Hematopoietic multipotent progenitor cell treated with erythropoietin and hydrocortisone succinate and interleukin-3 and kit ligand, for 6 days (in vitro differentiated cells): ENCODE measurements around the gene RABL2B.
"Not testable (repeated sequence)": the region's sequence is repeated elsewhere in the genome, so short reads cannot be mapped to it uniquely, and the experiment has no call there.

ENCODE experiments used
- DNase-seq: peaks from one replicate; pipeline ENCODE4 v3.0.0-alpha.2; 2015

RABL2B gene

GRCh38 chr22:50783033-50783879 lies at the start of gene RABL2B:
Gene RABL2B (minus strand): TSS chr22:50783636. CDS start chr22:50782294, 1,342 bp downstream.
- peak; percentile 88 for DNase-seq

GRCh38 chr22:50786936-50787335 lies 3.5 kb upstream of the RABL2B start:
- not testable (repeated sequence) for DNase-seq

DNA sequence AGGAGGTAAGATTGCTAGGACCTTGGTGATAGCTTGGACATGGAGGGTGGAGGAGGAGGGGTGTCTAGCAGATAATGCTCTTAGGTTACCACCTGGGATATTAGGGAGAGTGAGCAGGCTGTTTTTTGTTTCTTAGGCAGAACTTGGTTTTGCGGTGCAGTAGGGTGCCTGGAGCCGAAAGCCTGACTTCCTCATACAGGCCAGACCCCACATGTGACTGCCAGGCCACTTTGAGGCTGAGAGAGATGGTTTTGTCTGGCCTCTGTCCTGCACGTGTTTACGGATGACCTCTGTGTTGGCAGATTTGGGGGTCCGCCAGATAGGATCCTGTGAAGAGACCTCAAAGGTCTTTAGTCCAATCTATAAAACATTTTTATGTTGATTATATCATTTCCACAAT lies 1.9 kb upstream of the RABL2B start:
- peak; percentile 2 for DNase-seq

DNA sequence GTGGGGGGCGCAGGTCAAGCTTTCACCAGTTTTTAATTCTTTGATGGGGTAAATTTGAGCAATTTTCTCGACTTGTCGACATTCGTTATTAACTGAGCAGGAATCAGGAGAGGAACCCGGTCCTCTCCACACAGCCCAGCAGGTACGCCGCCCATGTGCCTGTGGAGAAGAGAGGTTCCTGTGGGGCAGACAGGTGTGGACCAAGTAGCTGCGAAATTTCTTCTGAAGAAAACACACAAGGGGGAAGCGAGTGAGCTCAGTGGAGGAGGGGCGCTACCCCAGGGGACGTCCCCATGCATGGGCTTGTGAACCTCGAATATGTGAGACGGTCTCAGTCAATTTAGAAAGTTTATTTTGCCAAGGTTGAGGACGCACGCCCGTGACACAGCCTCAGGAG lies 442 bp upstream of the RABL2B start:
- peak; percentile 3 for DNase-seq

DNA sequence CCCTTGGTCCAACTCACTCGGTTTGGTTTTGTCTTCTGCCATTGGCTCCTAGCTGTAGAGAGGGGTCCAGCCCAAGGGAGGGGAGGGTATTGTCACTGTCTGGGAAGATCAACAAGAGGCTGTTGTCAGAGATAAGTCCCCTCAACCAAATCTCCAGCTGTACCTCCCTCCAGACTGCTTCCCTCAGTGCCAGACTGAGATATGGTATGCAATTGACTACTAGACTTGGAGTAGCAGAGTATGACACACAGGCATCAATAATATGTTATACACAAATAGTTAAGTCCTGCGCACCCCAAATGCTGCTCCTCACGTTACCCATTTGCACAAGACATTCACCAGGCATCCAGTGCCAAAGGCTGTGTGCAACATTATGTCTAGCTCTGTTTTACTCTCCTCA lies 1.2 kb downstream of the RABL2B start:
- peak; percentile 51 for DNase-seq

DNA sequence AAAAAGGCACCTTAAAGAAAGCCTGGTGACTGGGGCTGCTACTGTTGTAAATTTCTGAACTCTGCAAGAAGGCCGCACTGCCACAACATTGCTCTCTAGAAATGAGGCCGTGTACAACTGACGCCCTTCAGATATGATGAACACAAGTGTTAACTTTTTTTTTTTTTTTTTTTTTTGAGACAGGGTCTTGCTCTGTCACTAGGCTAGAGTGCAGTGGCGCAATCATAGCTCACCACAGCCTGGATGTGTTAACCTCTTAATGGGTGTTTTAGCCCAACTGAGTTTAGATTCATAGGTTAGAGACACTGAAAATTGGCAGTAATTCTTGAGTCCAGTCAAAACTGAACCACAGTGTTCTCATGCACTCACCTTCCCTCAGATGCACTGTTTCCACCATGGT lies 3.2 kb downstream of the RABL2B start:
- peak; percentile 41 for DNase-seq

GRCh38 chr22:50777631-50778030 lies 5.8 kb downstream of the RABL2B start:
- not testable (repeated sequence) for DNase-seq

DNA sequence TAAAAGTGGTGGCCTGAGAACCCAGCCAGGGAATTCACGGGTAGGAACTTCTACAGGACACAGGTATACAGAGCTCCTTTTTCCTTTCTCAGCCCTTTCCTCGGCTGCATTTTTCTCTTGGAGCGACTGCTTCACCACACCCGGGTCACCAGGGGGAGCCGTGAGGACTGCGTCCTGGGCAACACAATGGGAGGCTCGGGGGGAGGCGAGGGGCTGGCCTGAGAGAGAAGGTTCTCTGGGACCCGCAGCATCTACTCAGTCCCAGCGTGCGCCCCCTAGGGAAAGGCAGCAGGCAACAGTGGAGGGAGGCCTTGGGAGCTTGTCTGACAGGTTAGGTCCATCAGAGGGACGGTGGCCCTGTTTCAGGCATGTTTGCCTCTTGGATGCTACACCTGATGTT lies 8.3 kb downstream of the RABL2B start:
- DNase-seq, result peak; percentile 70

- not testable (repeated sequence) for DNase-seq
Measured at GRCh38 chr22:50764288-50764687, 19.1 kb downstream of the RABL2B start.

GRCh38 chr22:50761829-50762228 lies 21.6 kb downstream of the RABL2B start:
- DNase-seq, result not testable (repeated sequence)

- DNase-seq, result not testable (repeated sequence)
Measured at GRCh38 chr22:50759597-50760341, 23.7 kb downstream of the RABL2B start.

DNA sequence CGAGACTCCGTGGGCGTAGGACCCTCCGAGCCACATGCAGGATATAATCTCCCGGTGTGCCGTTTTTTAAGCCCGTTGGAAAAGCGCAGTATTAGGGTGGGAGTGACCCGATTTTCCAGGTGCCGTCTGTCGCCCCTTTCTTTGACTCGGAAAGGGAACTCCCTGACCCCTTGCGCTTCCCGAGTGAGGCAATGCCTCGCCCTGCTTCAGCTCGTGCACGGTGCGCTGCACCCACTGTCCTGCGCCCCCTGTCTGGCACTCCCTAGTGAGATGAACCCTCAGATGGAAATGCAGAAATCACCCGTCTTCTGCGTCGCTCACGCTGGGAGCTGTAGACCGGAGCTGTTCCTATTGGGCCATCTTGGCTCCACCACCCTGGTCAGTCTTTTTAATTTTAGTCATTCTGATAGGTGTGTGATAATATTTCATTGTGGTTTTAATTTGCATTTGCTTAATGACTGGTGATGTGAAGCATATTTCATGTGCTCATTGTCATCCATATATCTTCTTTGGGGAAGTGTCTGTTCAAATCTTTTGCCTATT lies 26.4 kb downstream of the RABL2B start:
- DNase-seq, result peak; percentile 64

GRCh38 chr22:50756406-50756805 lies 27.0 kb downstream of the RABL2B start:
- not testable (repeated sequence) for DNase-seq

DNA sequence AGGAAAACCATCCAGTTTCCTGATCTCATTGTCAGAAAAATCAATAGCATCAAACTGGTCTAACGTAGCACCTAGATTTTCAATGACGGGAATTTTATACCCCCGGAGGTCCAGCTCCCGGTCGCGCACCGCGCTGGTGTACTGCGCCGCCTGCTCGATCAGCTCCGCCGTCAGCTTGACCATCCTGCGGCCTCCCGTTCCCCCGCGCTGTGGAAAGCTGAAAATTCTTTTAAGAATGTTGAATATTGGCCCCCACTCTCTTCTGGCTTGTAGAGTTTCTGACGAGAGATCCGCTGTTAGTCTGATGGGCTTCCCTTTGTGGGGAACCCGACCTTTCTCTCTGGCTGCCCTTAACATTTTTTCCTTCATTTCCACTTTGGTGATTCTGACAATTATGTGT lies 28.2 kb downstream of the RABL2B start:
- DNase-seq, result not testable (repeated sequence)

DNA sequence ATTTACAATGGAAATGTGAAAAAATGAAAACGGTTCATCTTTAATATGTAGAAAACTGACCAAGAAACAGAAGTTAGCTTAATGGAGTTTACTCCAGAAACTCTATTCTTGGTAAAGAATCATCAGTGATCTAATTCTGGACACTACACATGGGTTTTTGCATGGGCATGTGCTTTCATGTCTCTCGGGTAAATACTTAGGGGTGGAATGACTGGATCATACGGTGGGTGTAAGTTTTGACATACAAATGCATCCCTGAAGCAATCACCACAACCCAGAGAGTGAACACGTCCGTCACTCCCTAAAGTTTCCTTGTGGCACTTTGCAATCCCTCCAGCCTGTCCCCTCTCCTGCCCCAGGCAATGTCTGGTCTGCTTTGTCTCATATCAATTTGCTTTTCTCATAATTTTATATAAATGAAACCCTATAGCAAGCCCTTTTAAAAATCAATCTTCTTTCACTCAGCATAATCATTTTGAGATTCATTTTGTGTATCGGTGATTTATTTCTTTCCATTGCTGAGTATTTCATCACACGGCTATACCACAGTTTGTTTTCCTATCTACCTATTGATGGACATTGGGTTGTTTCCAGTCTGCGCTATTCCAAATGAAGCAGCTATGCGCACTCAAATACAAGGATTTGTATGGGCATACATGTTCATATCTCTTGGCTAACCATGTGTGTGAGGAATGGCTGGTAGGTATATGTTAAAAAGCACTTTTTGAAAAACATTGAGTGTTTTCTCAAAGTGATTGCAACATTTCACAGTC lies 33.9 kb downstream of the RABL2B start:
- not testable (repeated sequence) for DNase-seq

GRCh38 chr22:50748630-50749029 lies 34.8 kb downstream of the RABL2B start:
- DNase-seq, result not testable (repeated sequence)

DNA sequence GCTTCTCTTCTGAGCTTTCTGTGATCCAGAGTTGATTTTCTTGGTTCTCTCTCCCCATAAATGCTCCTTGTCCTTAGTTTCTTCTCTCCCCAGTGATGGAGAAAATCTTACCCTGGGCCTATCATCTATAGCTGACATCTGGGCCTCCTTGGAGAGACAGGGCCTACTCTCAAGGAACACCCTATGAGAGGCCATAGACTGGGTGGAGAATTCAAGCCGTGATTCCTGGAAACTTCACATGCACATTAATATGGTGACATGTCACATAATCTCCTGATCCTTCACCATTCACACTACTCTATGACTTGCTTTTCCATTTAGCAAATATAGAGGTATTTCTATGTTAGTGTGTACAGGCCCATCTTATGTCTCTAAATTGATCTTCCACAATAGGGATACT lies 35.9 kb downstream of the RABL2B start:
- DNase-seq, result not testable (repeated sequence)

DNA sequence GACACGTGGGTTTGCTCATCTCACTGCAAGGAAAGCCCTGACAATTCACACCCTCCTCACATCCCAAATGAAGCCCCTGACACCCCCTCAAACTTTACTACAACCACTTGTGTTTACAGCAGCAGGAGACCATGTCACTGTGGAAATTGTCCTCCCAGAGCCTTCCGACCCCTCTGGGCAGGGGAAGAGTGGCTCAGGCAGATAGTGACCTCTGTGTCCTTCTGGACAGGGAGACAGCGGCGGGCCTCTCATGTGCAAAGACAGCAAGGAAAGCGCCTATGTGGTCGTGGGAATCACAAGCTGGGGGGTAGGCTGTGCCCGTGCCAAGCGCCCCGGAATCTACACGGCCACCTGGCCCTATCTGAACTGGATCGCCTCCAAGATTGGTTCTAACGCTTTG lies 39.0 kb downstream of the RABL2B start:
- not testable (repeated sequence) for DNase-seq

- not testable (repeated sequence) for DNase-seq
Measured at GRCh38 chr22:50740714-50741113, 42.7 kb downstream of the RABL2B start.

- no peak for DNase-seq
Measured at GRCh38 chr22:50739894-50740293, 43.5 kb downstream of the RABL2B start.

- no peak for DNase-seq
Measured at GRCh38 chr22:50739279-50739691, 44.2 kb downstream of the RABL2B start.

DNA sequence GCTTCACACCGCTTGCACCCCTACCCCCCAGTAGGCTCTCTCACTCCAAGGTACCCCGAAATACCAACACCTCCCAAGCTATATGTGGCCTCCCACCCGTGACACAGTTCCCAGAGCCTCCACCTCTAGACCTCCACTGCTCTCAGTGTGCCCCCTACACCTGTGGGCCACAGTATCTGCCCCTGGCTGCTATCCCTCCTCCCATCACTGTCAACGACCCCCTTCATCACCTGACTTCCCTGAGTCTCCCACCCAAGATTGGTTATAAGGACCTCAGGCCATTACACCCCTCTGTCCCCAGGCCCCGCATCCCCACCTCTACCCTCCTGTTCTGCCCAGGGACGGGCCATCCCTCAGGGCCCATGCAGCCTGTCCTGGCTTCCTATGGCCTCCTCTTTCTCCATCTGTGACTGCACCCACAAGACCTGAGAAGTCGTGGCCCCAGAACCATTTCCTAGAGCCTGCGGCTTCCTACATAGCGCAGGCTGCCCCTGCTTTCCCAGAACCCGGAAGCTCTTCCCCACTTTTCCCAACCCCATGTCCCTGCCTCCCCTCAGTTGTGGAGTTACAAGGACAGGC lies 44.7 kb downstream of the RABL2B start:
- no peak for DNase-seq
